ENCODE measurements around the gene ADAMTS12.

- TF ChIP-seq POLR2A (IDR thresholded peaks at IDR 0.05) (no peak), CTCF (IDR thresholded peaks at IDR 0.05) (no peak), POLR2AphosphoS5 (IDR thresholded peaks at IDR 0.05) (no peak), EP300 (IDR thresholded peaks at IDR 0.05; ENCODE audit: low read depth) (no peak)
Observed at GRCh38 chr5:33834334-33834733, 57.5 kb downstream of the ADAMTS12 start.

Measured in transverse colon (tissue), 4 donors.